Muscle layer of duodenum (tissue), 2 donors: ENCODE data around the gene CCNH.

ENCODE experiments used
- H3K27ac ChIP-seq: one replicate; pipeline ENCODE4 v1.7.0; 2013; ENCODE audit warnings: mild to moderate bottlenecking, low read length
- H3K27me3 ChIP-seq: one replicate; pipeline ENCODE4 v1.7.0; 2013; ENCODE audit warnings: low read depth, mild to moderate bottlenecking, control low read depth, low read length
- H3K36me3 ChIP-seq, 2 donors: one replicate each; pipeline ENCODE4 v1.7.0; 2013; ENCODE audit warnings: low read length in 2 of 2, control low read depth in 1 of 2, mild to moderate bottlenecking in 1 of 2; ENCODE audit not compliant: insufficient read depth in 2 of 2, control insufficient read depth in 1 of 2
- H3K4me1 ChIP-seq, 2 donors: one replicate each; pipeline ENCODE4 v1.7.0; 2013; ENCODE audit warnings: low read length in 2 of 2, mild to moderate bottlenecking in 2 of 2, control low read depth in 1 of 2, moderate library complexity in 1 of 2; ENCODE audit not compliant: insufficient read depth in 2 of 2, control insufficient read depth in 1 of 2
- H3K4me3 ChIP-seq, 2 donors: one replicate each; pipeline ENCODE4 v1.7.0; 2013; ENCODE audit warnings: low read length in 2 of 2, low read depth in 1 of 2, mild to moderate bottlenecking in 1 of 2
- H3K9me3 ChIP-seq, 2 donors: one replicate each; pipeline ENCODE4 v1.7.0; 2013; ENCODE audit warnings: low read length in 2 of 2, control low read depth in 1 of 2, mild to moderate bottlenecking in 1 of 2; ENCODE audit not compliant: control insufficient read depth in 1 of 2
- donor health status: healthy.

CCNH gene

DNA sequence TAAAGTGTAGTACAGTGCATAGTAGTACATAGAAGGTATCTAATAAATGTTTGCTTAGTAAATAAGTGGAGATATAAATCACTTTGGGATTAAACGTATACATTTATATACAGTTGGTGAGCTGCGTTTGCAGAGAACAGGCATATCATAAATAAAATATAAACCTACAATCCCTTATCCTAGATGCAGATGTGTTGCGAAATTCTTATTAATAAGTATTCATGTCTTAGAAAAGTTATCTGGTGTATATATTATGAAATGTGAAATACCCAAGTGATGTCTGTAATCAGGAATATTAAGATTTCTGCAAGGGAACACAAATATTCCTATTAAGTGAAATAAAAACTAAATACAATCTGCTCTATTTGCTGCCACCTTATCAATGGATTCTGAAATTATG is 8.8 kb downstream of the CCNH start:
- Histone ChIP-seq H3K36me3 (peaks cover 64 to 70% of the 10 kb centered on the region in 2 donors), H3K27ac (no peak overlapping the region), H3K4me1 (peaks cover 0 to 4% of the 10 kb centered on the region in 2 donors), H3K27me3 (no peaks in the 10 kb centered on the region), H3K4me3 (no peak overlapping the region), H3K9me3 (no peaks in the 10 kb centered on the region)

DNA sequence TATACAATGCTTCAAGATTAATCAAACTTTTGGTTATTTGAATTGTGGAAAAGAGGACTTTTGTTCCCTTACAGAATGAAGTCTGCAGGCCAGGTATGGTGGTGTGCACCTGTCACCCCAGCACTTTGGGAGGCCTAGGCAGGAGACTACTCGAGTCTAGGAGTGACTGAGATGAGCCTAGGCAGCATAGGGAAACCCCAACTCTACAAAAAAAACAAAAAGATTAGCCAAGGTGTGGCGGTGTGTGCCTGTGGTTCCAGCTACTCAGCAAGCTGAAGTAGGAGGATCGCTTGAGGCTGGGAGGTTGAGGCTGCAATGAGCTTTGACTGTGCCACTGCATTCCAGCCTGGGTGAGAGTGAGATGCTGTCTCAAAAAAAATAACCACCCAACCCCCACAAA is 9.3 kb downstream of the CCNH start:
- Histone ChIP-seq H3K27ac (no peak overlapping the region), H3K4me3 (no peak overlapping the region), H3K4me1 (peaks cover 0 to 4% of the 10 kb centered on the region in 2 donors), H3K36me3 (peaks cover 67% of the 10 kb centered on the region in 2 donors), H3K27me3 (no peaks in the 10 kb centered on the region), H3K9me3 (no peaks in the 10 kb centered on the region)

GRCh38 chr5:87401626-87402025 is 11.1 kb downstream of the CCNH start:
- Histone ChIP-seq H3K27ac (no peak overlapping the region), H3K36me3 (peaks cover 60 to 70% of the 10 kb centered on the region in 2 donors), H3K27me3 (no peaks in the 10 kb centered on the region), H3K4me1 (peaks cover 0 to 4% of the 10 kb centered on the region in 2 donors), H3K9me3 (no peaks in the 10 kb centered on the region), H3K4me3 (no peak overlapping the region)

DNA sequence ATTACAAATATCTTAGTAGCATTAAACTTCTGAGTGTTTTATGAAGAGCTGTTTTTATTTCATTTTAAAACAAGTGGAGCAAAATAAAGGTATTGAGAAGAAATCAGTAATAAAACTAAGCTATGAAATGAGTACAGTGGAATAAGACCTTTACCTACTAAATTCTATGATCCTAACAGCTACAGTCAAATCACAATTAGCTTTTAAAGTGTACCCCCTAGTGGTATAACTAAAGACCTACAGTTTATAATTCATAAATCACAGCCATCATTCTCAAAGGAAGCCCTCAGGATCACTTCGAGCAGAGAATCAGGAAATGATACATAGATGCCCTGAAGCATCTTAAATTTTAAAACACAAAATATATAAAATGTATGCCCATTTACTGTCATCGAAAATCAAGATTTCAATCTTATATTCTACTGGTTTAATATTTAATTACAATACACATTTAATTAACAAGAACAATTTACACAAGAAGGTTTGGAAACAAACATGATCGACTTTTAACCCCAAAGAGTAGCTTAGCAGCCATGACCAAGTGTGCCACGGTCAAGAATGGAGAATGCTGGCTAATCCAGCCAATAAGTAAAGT is 12.3 kb downstream of the CCNH start:
- no peaks in the 10 kb centered on the region for H3K9me3 ChIP-seq
- H3K27me3 ChIP-seq: no peaks in the 10 kb centered on the region
- peaks cover 0 to 4% of the 10 kb centered on the region in 2 donors for H3K4me1 ChIP-seq
- no peak overlapping the region for H3K27ac ChIP-seq
- H3K4me3 ChIP-seq: no peak overlapping the region
- H3K36me3 ChIP-seq: peaks cover 48 to 69% of the 10 kb centered on the region in 2 donors

DNA sequence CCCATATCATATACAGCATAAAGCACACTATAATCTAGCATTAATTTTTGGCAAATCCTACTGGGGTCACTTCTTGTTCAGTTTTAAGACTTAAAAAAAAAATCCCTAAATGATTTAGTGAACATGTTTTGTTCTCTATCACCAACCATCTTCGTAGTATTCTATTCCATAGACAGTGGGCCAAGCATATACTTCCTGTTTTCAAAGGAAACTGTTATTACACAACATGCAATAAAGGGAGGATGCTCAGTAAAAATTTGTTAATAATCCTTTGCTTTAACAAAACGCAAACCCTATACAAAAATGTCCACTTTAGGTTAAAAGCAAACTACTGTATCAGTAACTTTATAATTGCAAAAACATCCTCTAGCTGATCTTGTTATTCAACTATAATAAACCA is 13.0 kb downstream of the CCNH start:
- peaks cover 0 to 4% of the 10 kb centered on the region in 2 donors for H3K4me1 ChIP-seq
- no peak overlapping the region for H3K27ac ChIP-seq
- no peaks in the 10 kb centered on the region for H3K27me3 ChIP-seq
- no peak overlapping the region for H3K4me3 ChIP-seq
- H3K9me3 ChIP-seq: no peaks in the 10 kb centered on the region
- peaks cover 47 to 71% of the 10 kb centered on the region in 2 donors for H3K36me3 ChIP-seq

- H3K9me3 ChIP-seq: no peaks in the 10 kb centered on the region
- peaks cover 0 to 4% of the 10 kb centered on the region in 2 donors for H3K4me1 ChIP-seq
- no peak overlapping the region for H3K4me3 ChIP-seq
- no peaks in the 10 kb centered on the region for H3K27me3 ChIP-seq
- H3K36me3 ChIP-seq: peaks cover 50 to 70% of the 10 kb centered on the region in 2 donors
- H3K27ac ChIP-seq: no peak overlapping the region
Observed at GRCh38 chr5:87398981-87399614, 13.6 kb downstream of the CCNH start.

- Histone ChIP-seq H3K4me3 (no peak overlapping the region), H3K4me1 (peaks cover 4 to 9% of the 10 kb centered on the region in 2 donors), H3K27me3 (no peaks in the 10 kb centered on the region), H3K9me3 (no peaks in the 10 kb centered on the region), H3K27ac (no peak overlapping the region), H3K36me3 (peaks cover 61 to 93% of the 10 kb centered on the region in 2 donors)
Observed at GRCh38 chr5:87394411-87395165, 18.1 kb downstream of the CCNH start.

- Histone ChIP-seq H3K36me3 (peaks cover 59 to 91% of the 10 kb centered on the region in 2 donors), H3K9me3 (no peaks in the 10 kb centered on the region), H3K27me3 (no peaks in the 10 kb centered on the region), H3K4me3 (no peak overlapping the region), H3K4me1 (peaks cover 0 to 9% of the 10 kb centered on the region in 2 donors), H3K27ac (no peak overlapping the region)
Observed at GRCh38 chr5:87393331-87393730, 19.4 kb downstream of the CCNH start.

- H3K36me3 ChIP-seq: peaks cover 58 to 91% of the 10 kb centered on the region in 2 donors
Observed at GRCh38 chr5:87392801-87393200, 19.9 kb downstream of the CCNH start.

DNA sequence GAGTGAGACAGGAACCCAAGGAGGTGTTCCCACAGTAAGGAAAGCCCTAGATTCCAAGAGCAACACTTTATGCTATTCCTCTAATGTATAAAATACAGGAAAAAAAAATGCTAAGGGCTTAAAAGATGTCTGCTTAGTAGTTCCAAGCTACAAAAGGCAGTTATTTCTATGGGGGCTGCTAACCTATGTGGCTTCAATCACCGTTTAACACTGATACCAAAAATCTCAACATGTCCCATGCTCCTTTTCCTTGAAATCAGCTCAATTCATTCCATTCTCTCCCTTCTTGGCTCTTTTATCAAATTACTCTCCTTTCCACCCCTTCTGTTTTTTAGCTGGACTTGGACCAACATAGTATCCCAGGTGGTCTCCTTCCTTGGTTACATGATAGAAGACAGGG is 20.6 kb downstream of the CCNH start:
- Histone ChIP-seq H3K9me3 (no peaks in the 10 kb centered on the region), H3K4me3 (no peak overlapping the region), H3K27ac (no peak overlapping the region), H3K4me1 (peaks cover 0 to 9% of the 10 kb centered on the region in 2 donors), H3K36me3 (peaks cover 60 to 91% of the 10 kb centered on the region in 2 donors), H3K27me3 (no peaks in the 10 kb centered on the region)

More at GRCh38 chr5:87392801-87393200, 19.9 kb downstream of the CCNH start:
- H3K4me3 ChIP-seq: no peak overlapping the region
- peaks cover 0 to 9% of the 10 kb centered on the region in 2 donors for H3K4me1 ChIP-seq
- H3K9me3 ChIP-seq: no peaks in the 10 kb centered on the region
- H3K27ac ChIP-seq: peak overlapping the region; percentile 13
- H3K27me3 ChIP-seq: no peaks in the 10 kb centered on the region

GRCh38 chr5:87390576-87391199 is 22.0 kb downstream of the CCNH start:
- peaks cover 0 to 9% of the 10 kb centered on the region in 2 donors for H3K4me1 ChIP-seq
- peaks cover 71 to 83% of the 10 kb centered on the region in 2 donors for H3K36me3 ChIP-seq
- no peaks in the 10 kb centered on the region for H3K27me3 ChIP-seq
- H3K4me3 ChIP-seq: no peak overlapping the region
- no peak overlapping the region for H3K27ac ChIP-seq
- no peaks in the 10 kb centered on the region for H3K9me3 ChIP-seq
